Small intestine (tissue), 16 donors: ENCODE results near the gene PCDHA2. TPM values are rescaled to one million over a fixed set of nuclear protein-coding genes. Genes with fewer than 3 reads are reported as not detected.
"Not testable (repeated sequence)": the region's sequence is repeated elsewhere in the genome, so short reads cannot be mapped to it uniquely, and the experiment has no call there.

ENCODE experiments used
- DNase-seq, 2 donors: peaks; one replicate each; pipeline versions ENCODE4 v3.0.0 to v3.0.0-alpha.2; 2013
- FAIRE-seq: peaks from 2 replicates; lab custom pipeline; 2012; peaks lifted over from hg19 to GRCh38; lab: Jason Lieb, UNC
- H3K27ac ChIP-seq, 3 donors: one replicate each; pipeline ENCODE4 v1.5.1; 2013; ENCODE audit warnings: low read length in 2 of 3, mild to moderate bottlenecking in 2 of 3, control low read depth in 1 of 3, inconsistent platforms in 1 of 3, low read depth in 1 of 3, moderate library complexity in 1 of 3
- H3K27me3 ChIP-seq, 3 donors: one replicate each; pipeline ENCODE4 v1.6.1; 2013; ENCODE audit warnings: low read length in 3 of 3, inconsistent platforms in 1 of 3; ENCODE audit not compliant: control insufficient read depth in 3 of 3, insufficient read depth in 3 of 3
- H3K36me3 ChIP-seq, 3 donors: one replicate each; pipeline ENCODE4 v1.6.1; 2013; ENCODE audit warnings: low read length in 3 of 3, inconsistent platforms in 1 of 3, low read depth in 1 of 3, mild to moderate bottlenecking in 1 of 3, moderate library complexity in 1 of 3; ENCODE audit not compliant: control insufficient read depth in 3 of 3, insufficient read depth in 2 of 3
- H3K4me1 ChIP-seq, 3 donors: one replicate each; pipeline ENCODE4 v1.6.1; 2013; ENCODE audit warnings: low read length in 2 of 3, inconsistent platforms in 1 of 3, low read depth in 1 of 3, mild to moderate bottlenecking in 1 of 3, moderate library complexity in 1 of 3; ENCODE audit not compliant: control insufficient read depth in 3 of 3, insufficient read depth in 2 of 3
- H3K4me3 ChIP-seq, 3 donors: one replicate each; pipeline ENCODE4 v1.5.1; 2013; ENCODE audit warnings: low read length in 3 of 3, control low read depth in 1 of 3, inconsistent platforms in 1 of 3, low read depth in 1 of 3, mild to moderate bottlenecking in 1 of 3, moderate library complexity in 1 of 3
- H3K9me3 ChIP-seq, 2 donors: one replicate each; pipeline ENCODE4 v1.6.1; 2013; ENCODE audit warnings: low read depth in 1 of 2, low read length in 1 of 2; ENCODE audit not compliant: control insufficient read depth in 2 of 2, insufficient read depth in 1 of 2
- WGBS, 3 donors: extraction: QIAGEN DNeasy Blood & Tissue Kit; methylation state at CpG; one replicate each; pipeline ENCODE4 v1.1.7; 2013; 5-methylcytosine and 5-hydroxymethylcytosine counted together
- long read RNA-seq, 10 donors: transcript quantifications; one replicate each; lab custom pipeline, GENCODE V29; 2026
- polyA plus RNA-seq, 4 donors: library from polyadenylated mRNA; stranded (reverse) in 3 of 4; unstranded in 1 of 4; fragments of 200-250 nt in 3 of 4; fragments of 120-200 nt in 1 of 4; gene quantifications; one replicate each; pipeline versions ENCODE4 v1.2.1 to v1.2.3, GENCODE V29; 2013
- donor health status: healthy with polysubstance abuse.
- donor health status: control.
- donor health status: control.
- donor health status: Bipolar disorder and iron deficiency.
- donor health status: healthy.

PCDHA2 gene
- under 1 TPM in 2 of 4 donors, not detected in 2; 0.06 to 0.07 TPM for polyA plus RNA-seq
- long read RNA-seq, donor 1, result 0 reads
- long read RNA-seq, donor 2, result 0 reads
- long read RNA-seq, donor 3, partial matches to known transcripts, result 0 of 1 reads
- long read RNA-seq, donor 3, other reads (novel, unspliced or antisense), result 0 of 1 reads
- long read RNA-seq, donor 4, result 0 reads
- long read RNA-seq, donor 5, result 0 reads
- long read RNA-seq, donor 6, result 0 reads
- long read RNA-seq, donor 7, result 0 reads
- long read RNA-seq, donor 8, result 0 reads
- long read RNA-seq, donor 9, result 0 reads
- long read RNA-seq, donor 10, result 0 reads

DNA sequence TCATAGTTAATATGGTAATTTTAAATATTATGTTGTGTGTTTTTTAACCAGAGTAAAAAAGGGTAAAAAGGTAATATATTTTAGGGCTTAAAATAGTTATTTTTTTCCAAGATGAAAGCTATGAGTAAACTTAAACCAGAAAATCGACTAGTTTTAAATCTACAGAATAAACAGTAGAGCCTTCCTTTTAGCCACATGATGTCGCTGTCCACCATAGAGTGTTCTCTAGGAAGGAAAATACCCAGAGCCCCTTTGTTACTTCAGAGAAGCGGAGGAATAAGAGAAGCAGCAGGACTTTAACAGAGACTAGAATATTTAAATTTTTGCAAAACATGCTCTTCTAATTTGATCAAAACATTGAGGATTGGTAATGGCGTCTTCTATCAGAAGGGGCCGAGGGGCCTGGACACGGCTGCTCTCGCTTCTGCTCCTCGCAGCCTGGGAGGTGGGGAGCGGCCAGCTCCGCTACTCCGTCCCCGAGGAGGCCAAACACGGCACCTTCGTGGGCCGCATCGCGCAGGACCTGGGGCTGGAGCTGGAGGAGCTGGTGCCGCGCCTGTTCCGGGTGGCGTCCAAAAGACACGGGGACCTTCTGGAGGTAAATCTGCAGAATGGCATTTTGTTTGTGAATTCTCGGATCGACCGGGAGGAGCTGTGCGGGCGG is at the start of gene PCDHA2:
Gene PCDHA2, plus strand, starts transcription at position 258 of the 664 bp plus-strand sequence.
- Histone ChIP-seq H3K4me3 (no peak within 1 kb of the TSS), H3K27me3 (peaks cover 0 to 7% (median 0%) of the 10 kb centered on the region in 3 donors), H3K36me3 (no peaks in the 10 kb centered on the region), H3K9me3 (peaks cover 9 to 32% of the 10 kb centered on the region in 2 donors), H3K27ac (no peak within 1 kb of the TSS), H3K4me1 (no peaks in the 10 kb centered on the region)
- WGBS, 3 donors, result 24 to 41% (median 41%) methylated on average over 27 of the region's 27 CpGs
- no peak for FAIRE-seq
- no peak for DNase-seq

DNA sequence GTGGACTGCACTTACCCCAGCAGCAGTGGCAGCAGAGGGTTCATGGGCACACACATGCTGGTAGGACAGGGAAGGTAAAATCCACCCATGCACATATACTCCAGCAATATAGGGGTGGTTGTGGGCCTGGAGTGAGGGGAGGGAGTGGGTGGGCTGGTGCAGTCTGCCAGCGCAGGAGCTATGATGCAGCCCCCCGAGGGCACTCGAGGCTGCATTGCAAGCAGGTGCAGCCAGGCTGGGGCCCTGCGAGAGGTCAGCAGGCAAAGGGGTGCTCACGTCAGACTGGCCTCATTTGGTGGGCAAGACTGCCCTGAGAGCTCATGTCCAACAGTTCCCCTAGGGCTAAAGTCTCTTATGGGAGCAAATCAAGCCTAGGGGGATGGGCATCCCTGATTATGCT is 41.1 kb upstream of the PCDHA2 start:
- H3K4me1 ChIP-seq, result no peaks in the 10 kb centered on the region
- H3K4me3 ChIP-seq, result no peak overlapping the region
- H3K36me3 ChIP-seq, result no peaks in the 10 kb centered on the region
- peaks cover 4 to 22% of the 10 kb centered on the region in 2 donors for H3K9me3 ChIP-seq
- no peak for DNase-seq
- peaks cover 0 to 2% (median 0%) of the 10 kb centered on the region in 3 donors for H3K27me3 ChIP-seq
- WGBS, 3 donors, result 83 to 86% (median 85%) methylated on average over 5 of the region's 5 CpGs
- FAIRE-seq, result no peak
- H3K27ac ChIP-seq, result no peak overlapping the region

DNA sequence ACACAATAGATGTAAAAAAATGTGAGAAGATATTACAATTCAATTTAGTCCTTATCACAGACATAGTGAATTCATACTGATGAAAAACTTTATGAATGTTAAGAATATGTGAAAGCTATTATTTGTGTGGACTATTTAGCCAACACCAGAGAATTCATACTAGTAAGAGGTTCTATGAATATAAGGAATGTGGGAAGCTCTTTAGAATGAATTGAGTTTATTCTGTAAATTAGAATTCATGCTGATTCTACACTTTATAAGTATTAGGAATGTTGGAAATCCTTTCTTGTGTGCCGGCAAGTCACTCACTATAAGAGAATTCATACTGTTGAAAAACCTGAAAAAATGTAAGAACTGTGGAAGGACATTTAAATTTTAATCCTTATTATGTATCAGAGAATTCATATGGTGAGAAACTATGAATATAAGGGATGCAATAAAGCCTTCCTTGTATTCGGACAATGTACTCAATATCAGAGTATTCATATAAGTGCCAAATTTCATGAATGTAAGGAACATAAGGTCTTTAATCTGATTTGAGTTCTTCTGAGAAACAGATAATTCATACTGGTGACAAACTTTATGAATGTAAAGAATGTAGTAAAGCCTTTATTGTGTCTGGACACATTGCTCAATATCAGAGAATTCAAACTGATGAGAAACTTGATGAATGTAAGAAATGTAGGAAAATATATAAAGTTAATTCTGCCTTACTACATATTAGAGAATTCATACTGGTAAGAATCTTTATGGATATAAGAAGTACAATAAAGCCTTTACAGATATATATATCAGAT is 30.3 kb upstream of the PCDHA2 start:
- Histone ChIP-seq H3K27me3 (no peaks in the 10 kb centered on the region), H3K27ac (no peak overlapping the region), H3K4me1 (no peaks in the 10 kb centered on the region), H3K36me3 (no peaks in the 10 kb centered on the region), H3K4me3 (no peak overlapping the region), H3K9me3 (peaks cover 4 to 29% of the 10 kb centered on the region in 2 donors)
- FAIRE-seq (no peak), DNase-seq (no peak)
- WGBS, 3 donors, result 85 to 88% (median 87%) methylated on average over 2 of the region's 2 CpGs

DNA sequence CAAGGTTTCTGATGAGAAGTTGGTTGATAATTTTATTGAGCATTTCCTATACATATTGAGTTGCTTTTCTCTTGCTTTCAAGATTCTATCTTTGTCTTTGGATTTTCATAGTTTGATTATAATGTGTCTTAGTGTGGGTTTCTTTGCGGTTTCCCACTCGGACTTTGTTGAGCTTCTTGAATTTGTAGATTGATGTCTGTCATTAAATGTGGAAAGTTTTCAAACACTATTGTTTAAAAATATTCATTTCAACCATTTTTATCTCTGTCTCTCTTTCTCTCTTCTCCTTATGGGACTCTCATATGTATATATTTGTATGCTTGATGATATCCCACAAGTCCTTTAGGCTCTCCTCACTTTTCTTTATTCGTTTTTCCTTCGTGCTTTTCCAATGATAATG is 27.2 kb upstream of the PCDHA2 start:
- FAIRE-seq (no peak), DNase-seq (no peak)
- Histone ChIP-seq H3K9me3 (peaks cover 3 to 18% of the 10 kb centered on the region in 2 donors), H3K27ac (no peak overlapping the region), H3K27me3 (no peaks in the 10 kb centered on the region), H3K4me1 (no peaks in the 10 kb centered on the region), H3K36me3 (no peaks in the 10 kb centered on the region), H3K4me3 (no peak overlapping the region)
- 87 to 88% (median 87%) methylated on average over 4 of the region's 4 CpGs for WGBS, 3 donors

DNA sequence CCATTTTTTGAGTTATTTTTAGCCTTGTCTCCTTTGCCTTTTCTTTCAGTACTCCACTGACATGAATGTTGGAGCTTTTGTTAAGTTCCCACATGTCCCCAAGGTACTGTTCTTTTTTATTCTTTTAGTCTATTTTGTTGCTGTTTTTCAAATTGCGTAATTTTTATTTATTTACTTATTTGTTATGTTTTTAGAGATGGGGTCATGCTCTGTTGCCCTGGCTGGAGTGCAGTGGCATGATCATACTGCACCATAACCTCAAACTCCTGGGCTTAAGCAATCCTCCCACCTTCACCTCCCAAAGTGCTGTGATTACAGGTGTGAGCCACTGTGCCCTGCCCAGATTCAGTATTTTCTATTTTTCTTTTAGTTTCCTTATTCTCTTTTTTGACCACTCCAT is 14.1 kb upstream of the PCDHA2 start:
- DNase-seq, result no peak
- FAIRE-seq, result no peak
- H3K9me3 ChIP-seq, result peaks cover 2 to 48% of the 10 kb centered on the region in 2 donors
- H3K4me1 ChIP-seq, result no peaks in the 10 kb centered on the region
- no peak overlapping the region for H3K27ac ChIP-seq
- no peaks in the 10 kb centered on the region for H3K36me3 ChIP-seq
- H3K4me3 ChIP-seq, result no peak overlapping the region
- 89 to 94% (median 89%) methylated on average over 1 of the region's 1 CpG for WGBS, 3 donors
- no peaks in the 10 kb centered on the region for H3K27me3 ChIP-seq

DNA sequence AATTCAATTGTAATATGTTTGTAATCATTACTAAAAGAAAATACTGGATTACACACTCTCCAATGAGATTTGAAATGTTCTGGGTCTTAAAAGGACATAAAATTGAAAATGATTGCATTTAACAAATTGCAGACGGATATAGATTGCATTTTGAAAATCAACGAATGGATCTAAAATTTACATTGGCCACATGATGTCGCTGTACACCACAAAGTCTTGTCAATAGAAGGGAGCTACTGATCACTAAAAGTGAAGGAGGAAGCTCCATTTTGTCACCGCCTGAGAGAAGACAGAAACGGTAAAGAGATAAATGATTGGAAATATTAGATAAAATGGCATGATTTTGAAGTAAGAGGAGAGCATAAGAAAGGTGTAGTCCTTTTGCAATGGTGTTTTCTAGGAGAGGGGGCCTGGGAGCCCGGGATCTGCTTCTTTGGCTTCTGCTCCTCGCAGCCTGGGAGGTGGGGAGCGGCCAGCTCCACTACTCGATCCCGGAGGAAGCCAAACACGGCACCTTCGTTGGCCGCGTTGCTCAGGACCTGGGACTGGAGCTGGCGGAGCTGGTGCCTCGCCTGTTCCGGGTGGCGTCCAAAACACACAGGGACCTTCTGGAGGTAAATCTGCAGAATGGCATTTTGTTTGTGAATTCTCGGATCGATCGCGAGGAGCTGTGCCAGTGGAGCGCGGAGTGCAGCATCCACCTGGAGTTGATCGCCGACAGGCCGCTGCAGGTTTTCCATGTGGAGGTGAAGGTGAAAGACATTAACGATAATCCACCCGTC is 8.6 kb upstream of the PCDHA2 start, which contains the start of gene PCDHA1:
Gene PCDHA1, plus strand, starts transcription at position 236 of the 782 bp plus-strand sequence.
- H3K4me1 ChIP-seq, result no peaks in the 10 kb centered on the region
- H3K4me3 ChIP-seq, result no peak within 1 kb of the TSS
- FAIRE-seq, result no peak
- no peak within 1 kb of the TSS for H3K27ac ChIP-seq
- WGBS, 3 donors, result 27 to 37% (median 33%) methylated on average over 29 of the region's 29 CpGs
- peaks cover 0 to 7% (median 0%) of the 10 kb centered on the region in 3 donors for H3K27me3 ChIP-seq
- DNase-seq, result no peak
- H3K9me3 ChIP-seq, result peaks cover 5 to 56% of the 10 kb centered on the region in 2 donors
- no peaks in the 10 kb centered on the region for H3K36me3 ChIP-seq

DNA sequence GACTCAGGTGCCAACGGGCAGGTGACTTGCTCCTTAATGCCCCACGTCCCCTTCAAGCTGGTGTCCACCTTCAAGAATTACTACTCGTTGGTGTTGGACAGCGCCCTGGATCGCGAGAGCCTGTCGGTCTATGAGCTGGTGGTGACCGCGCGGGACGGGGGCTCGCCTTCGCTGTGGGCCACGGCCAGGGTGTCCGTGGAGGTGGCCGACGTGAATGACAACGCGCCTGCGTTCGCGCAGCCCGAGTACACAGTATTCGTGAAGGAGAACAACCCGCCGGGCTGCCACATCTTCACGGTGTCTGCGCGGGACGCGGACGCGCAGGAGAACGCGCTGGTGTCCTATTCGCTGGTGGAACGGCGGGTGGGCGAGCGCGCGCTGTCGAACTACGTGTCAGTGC is 7.2 kb upstream of the PCDHA2 start:
- H3K4me3 ChIP-seq, result not testable (repeated sequence)
- WGBS, 3 donors, result 54 to 76% (median 68%) methylated on average over 44 of the region's 44 CpGs

More for the DNA sequence above, 7.2 kb upstream of the PCDHA2 start:
- not testable (repeated sequence) for H3K36me3 ChIP-seq, H3K27me3 ChIP-seq, FAIRE-seq, H3K27ac ChIP-seq, DNase-seq, H3K4me1 ChIP-seq
- H3K9me3 ChIP-seq, result peaks cover 5 to 54% of the 10 kb centered on the region in 2 donors
